Parathyroid adenoma (tissue), 2 donors: ENCODE data around the gene PRKAR1B.
"Not testable (repeated sequence)": the region's sequence is repeated elsewhere in the genome, so short reads cannot be mapped to it uniquely, and the experiment has no call there.

Experiments used
- H2AFZ ChIP-seq: fragments of 300-600 bp; sonication (generic); one replicate; pipeline ENCODE4 v1.7.0; 2017; ENCODE audit warnings: antibody characterized with exemption, mild to moderate bottlenecking
- H3K27ac ChIP-seq: fragments of 300-600 bp; sonication (generic); one replicate; pipeline ENCODE4 v1.7.0; 2017
- H3K27me3 ChIP-seq: fragments of 300-600 bp; sonication (generic); one replicate; pipeline ENCODE4 v1.7.0; 2017; ENCODE audit warnings: low read length; ENCODE audit not compliant: control insufficient read depth, insufficient read depth
- H3K36me3 ChIP-seq: fragments of 300-600 bp; sonication (generic); one replicate; pipeline ENCODE4 v1.7.0; 2017; ENCODE audit warnings: low read length; ENCODE audit not compliant: control insufficient read depth, insufficient read depth
- H3K4me1 ChIP-seq: fragments of 300-600 bp; sonication (generic); one replicate; pipeline ENCODE4 v1.7.0; 2017; ENCODE audit warnings: control low read depth
- H3K4me2 ChIP-seq: fragments of 300-600 bp; sonication (generic); one replicate; pipeline ENCODE4 v1.7.0; 2017; ENCODE audit warnings: low read length
- H3K4me3 ChIP-seq: fragments of 300-600 bp; sonication (generic); one replicate; pipeline ENCODE4 v1.7.0; 2017; ENCODE audit warnings: low read depth, low read length
- H3K79me2 ChIP-seq: fragments of 300-600 bp; sonication (generic); one replicate; pipeline ENCODE4 v1.7.0; 2017; ENCODE audit warnings: control low read depth
- H3K9ac ChIP-seq: fragments of 300-600 bp; sonication (generic); one replicate; pipeline ENCODE4 v1.7.0; 2017; ENCODE audit warnings: mild to moderate bottlenecking
- H3K9me3 ChIP-seq: fragments of 300-600 bp; sonication (generic); one replicate; pipeline ENCODE4 v1.7.0; 2017; ENCODE audit warnings: low read length; ENCODE audit not compliant: control insufficient read depth
- TF ChIP-seq, protein P1 (sequence below): fragments of 300-600 bp; sonication (generic); IDR thresholded peaks from one replicate; pipeline ENCODE4 v1.7.0; 2017; ENCODE audit warnings: antibody characterized with exemption, mild to moderate bottlenecking
- donor health status: primary hyperparathyroidism.

PRKAR1B gene

GRCh38 chr7:746155-747061 lies 19.3 kb upstream of the PRKAR1B start:
- no peaks in the 10 kb centered on the region for H3K27me3 ChIP-seq
- no peak overlapping the region for H2AFZ ChIP-seq
- H3K4me2 ChIP-seq: no peak overlapping the region
- peaks cover 3% of the 10 kb centered on the region for H3K79me2 ChIP-seq
- H3K36me3 ChIP-seq: no peaks in the 10 kb centered on the region
- H3K9me3 ChIP-seq: no peaks in the 10 kb centered on the region
- no peak overlapping the region for H3K27ac ChIP-seq
- no peaks in the 10 kb centered on the region for H3K4me1 ChIP-seq
- H3K4me3 ChIP-seq: no peak overlapping the region
- TF ChIP-seq, protein P1, sequence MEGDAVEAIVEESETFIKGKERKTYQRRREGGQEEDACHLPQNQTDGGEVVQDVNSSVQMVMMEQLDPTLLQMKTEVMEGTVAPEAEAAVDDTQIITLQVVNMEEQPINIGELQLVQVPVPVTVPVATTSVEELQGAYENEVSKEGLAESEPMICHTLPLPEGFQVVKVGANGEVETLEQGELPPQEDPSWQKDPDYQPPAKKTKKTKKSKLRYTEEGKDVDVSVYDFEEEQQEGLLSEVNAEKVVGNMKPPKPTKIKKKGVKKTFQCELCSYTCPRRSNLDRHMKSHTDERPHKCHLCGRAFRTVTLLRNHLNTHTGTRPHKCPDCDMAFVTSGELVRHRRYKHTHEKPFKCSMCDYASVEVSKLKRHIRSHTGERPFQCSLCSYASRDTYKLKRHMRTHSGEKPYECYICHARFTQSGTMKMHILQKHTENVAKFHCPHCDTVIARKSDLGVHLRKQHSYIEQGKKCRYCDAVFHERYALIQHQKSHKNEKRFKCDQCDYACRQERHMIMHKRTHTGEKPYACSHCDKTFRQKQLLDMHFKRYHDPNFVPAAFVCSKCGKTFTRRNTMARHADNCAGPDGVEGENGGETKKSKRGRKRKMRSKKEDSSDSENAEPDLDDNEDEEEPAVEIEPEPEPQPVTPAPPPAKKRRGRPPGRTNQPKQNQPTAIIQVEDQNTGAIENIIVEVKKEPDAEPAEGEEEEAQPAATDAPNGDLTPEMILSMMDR: no peak
- H3K9ac ChIP-seq: no peak overlapping the region

DNA sequence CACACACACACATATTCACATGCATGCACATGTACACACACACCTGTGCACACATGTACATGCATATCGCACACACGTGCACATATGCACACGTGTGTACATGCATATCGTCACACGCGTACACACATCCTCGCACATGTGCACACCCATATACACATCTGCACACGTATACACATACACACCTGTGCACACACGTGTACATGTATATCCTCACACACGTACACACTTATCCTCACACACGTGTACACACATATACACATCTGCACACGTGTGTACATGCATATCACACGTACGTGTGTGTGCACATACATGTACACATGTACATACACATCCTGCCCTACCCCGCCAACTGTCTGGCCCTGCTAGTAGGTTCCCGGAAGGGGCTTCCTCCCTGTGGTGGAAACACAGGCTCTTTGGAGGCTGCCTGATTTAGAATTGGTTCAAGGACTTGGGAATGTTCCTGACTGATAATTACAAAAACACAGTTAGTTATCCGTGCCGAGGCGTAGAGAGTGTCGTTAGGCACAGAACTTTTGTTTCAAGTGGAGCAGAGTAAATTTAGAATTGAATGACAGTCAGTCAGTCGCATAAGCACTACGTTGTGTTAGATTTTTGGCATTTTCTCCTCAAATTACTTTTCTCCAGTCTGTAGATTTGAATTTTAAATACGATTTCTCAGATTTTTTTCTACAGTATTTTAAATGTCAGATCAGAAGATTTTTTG lies 18.5 kb upstream of the PRKAR1B start:
- no peaks in the 10 kb centered on the region for H3K4me1 ChIP-seq
- H3K27ac ChIP-seq: no peak overlapping the region
- H3K9ac ChIP-seq: no peak overlapping the region
- no peak overlapping the region for H3K4me3 ChIP-seq
- no peaks in the 10 kb centered on the region for H3K36me3 ChIP-seq
- no peak overlapping the region for H2AFZ ChIP-seq
- no peak overlapping the region for H3K4me2 ChIP-seq
- H3K9me3 ChIP-seq: no peaks in the 10 kb centered on the region
- TF ChIP-seq, protein P1: no peak
- H3K79me2 ChIP-seq: peaks cover 3% of the 10 kb centered on the region
- H3K27me3 ChIP-seq: no peaks in the 10 kb centered on the region

DNA sequence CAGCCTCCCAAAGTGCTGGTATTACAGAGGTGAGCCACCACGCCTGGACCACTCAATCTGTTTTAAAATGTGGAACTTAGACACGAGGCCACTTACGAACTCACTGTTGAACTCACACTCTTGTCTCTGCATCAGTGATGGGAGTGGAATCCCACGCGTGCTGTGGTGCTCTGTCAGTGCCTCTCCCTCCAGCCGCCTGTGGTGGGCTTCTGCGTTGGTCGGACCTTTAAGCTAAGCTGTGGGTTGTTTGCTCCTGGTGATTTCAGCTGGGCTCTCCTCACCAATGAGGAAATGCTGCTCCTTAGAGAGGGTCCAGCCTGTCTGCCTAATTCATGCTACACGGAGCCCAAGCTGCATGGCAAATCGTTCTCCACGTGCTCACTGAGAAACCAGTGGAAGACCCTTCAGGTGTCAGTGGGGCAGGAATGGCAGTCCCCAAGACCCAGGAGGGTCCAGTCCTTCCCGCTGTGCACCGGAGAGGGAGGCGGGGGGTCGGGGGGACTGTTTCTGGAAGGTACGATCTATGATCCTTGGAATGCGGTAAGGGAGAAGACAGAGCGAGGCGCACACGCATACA lies 17.9 kb upstream of the PRKAR1B start:
- no peak overlapping the region for H3K4me3 ChIP-seq

GRCh38 chr7:744128-744520 lies 17.0 kb upstream of the PRKAR1B start:
- H3K27ac ChIP-seq, H3K36me3 ChIP-seq, H3K9me3 ChIP-seq, H3K9ac ChIP-seq, H3K4me3 ChIP-seq, H3K27me3 ChIP-seq, H2AFZ ChIP-seq, H3K4me2 ChIP-seq, H3K4me1 ChIP-seq, H3K79me2 ChIP-seq: not testable (repeated sequence)

More for the DNA sequence above, 17.9 kb upstream of the PRKAR1B start:
- no peaks in the 10 kb centered on the region for H3K36me3 ChIP-seq
- TF ChIP-seq, protein P1: no peak
- no peak overlapping the region for H3K4me2 ChIP-seq
- no peaks in the 10 kb centered on the region for H3K27me3 ChIP-seq
- no peak overlapping the region for H2AFZ ChIP-seq
- no peak overlapping the region for H3K9ac ChIP-seq
- H3K79me2 ChIP-seq: peaks cover 3% of the 10 kb centered on the region
- no peaks in the 10 kb centered on the region for H3K4me1 ChIP-seq
- H3K9me3 ChIP-seq: no peaks in the 10 kb centered on the region
- no peak overlapping the region for H3K27ac ChIP-seq

DNA sequence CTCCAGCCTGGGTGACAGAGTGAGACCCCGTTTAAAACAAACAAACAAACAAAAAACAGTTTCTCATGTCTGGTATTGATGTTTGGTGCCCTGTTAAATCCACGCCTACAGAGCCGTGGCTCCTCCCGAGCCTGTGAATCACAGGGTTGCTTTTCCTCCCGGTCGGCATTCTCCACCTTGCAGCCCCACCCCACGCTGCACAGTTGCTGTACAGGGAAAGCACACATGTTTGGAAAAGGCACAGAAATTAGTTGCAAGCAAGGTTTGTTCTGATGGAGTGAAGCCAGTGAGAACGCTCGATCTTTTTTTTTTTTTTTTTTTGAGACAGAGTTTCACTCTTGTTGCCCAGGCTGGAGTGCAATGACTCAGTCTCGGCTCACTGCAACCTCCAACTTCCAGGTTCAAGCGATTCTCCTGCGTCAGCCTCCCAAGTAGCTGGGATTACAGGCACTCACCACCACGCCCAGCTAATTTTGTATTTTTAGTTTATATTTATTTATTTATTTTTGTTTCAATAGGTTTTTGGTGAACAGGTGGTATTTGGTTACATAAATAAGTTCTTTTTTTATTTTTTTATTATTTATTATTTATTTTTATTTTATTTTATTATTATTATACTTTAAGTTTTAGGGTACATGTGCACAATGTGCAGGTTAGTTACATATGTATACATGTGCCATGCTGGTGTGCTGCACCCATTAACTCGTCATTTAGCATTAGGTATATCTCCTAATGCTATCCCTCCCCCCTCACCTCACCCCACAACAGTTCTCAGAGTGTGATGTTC lies 16.5 kb upstream of the PRKAR1B start:
- H3K27me3 ChIP-seq, H3K9me3 ChIP-seq, H3K79me2 ChIP-seq, H3K27ac ChIP-seq, H3K4me3 ChIP-seq, H3K4me2 ChIP-seq, H3K9ac ChIP-seq, H2AFZ ChIP-seq, H3K4me1 ChIP-seq, H3K36me3 ChIP-seq: not testable (repeated sequence)
